WERI-Rb-1 (cell line): ENCODE data around the gene TWNK.

Experiments
- DNase-seq: peaks from one replicate; pipeline ENCODE4 v3.0.0-alpha.2; 2020
- H3K27ac ChIP-seq: fragments of 250-450 bp; sonication (Bioruptor Pico); 2 replicates; pipeline ENCODE4 v1.5.1; 2020; ENCODE audit warnings: mild to moderate bottlenecking, moderate library complexity
- H3K27me3 ChIP-seq: fragments of 250-450 bp; sonication (Bioruptor Pico); 2 replicates; pipeline ENCODE4 v1.5.1; 2021; ENCODE audit warnings: mild to moderate bottlenecking, low read depth, moderate library complexity; ENCODE audit not compliant: insufficient read depth, severe bottlenecking
- H3K36me3 ChIP-seq: fragments of 250-450 bp; sonication (Bioruptor Pico); 2 replicates; pipeline ENCODE4 v1.5.1; 2020; ENCODE audit warnings: mild to moderate bottlenecking, moderate library complexity
- H3K4me3 ChIP-seq: 2 replicates; pipeline ENCODE4 v1.5.1; 2011; ENCODE audit warnings: low read depth, mild to moderate bottlenecking, control low read depth, low read length
- H3K9me3 ChIP-seq: fragments of 250-450 bp; sonication (Bioruptor Pico); 2 replicates; pipeline ENCODE4 v1.5.1; 2021; ENCODE audit warnings: mild to moderate bottlenecking, moderate library complexity; ENCODE audit not compliant: severe bottlenecking
- TF ChIP-seq, protein P1 (sequence below): IDR thresholded peaks from 2 replicates; pipeline ENCODE4 v1.5.1; 2011; ENCODE audit warnings: low read depth, mild to moderate bottlenecking, control low read depth, inconsistent platforms, low read length

Gene TWNK

DNA sequence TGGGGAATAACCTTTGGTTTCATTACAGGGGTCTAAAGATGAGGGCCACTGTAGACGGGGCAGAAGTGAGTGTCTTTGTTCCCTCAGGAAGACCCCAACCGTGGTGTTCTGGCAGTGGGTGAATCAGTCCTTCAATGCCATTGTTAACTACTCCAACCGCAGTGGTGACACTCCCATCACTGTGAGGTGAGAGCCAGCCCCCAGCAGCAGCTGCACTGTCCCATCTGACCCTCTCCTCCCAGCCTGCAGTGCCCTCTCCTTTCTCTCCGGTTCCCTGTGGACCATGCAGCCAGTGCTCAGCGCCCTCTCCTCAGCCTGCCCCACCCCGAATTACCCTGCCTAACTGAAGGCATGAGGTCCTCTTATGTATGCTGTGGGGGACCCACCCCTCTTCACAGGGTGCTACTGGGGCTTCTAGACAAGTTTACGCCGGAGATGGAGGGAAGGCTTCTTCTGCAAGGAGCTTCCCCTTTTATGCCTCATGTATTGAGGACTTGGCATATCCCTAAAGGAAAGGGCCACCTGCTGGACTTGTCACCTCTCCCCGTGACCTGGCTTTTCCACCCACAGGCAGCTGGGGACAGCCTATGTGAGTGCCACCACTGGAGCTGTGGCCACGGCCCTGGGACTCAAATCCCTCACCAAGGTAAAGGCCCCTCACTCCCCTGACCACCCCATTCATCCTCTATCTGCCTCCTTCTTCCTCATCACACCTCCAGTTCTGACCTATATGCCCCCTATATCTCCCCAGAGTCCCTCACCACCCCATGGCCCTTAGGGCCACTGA lies 48.8 kb downstream of the TWNK start:
- H3K27me3 ChIP-seq: no peaks in the 10 kb centered on the region
- H3K27ac ChIP-seq: no peak overlapping the region
- no peaks in the 10 kb centered on the region for H3K9me3 ChIP-seq
- TF ChIP-seq, protein P1, sequence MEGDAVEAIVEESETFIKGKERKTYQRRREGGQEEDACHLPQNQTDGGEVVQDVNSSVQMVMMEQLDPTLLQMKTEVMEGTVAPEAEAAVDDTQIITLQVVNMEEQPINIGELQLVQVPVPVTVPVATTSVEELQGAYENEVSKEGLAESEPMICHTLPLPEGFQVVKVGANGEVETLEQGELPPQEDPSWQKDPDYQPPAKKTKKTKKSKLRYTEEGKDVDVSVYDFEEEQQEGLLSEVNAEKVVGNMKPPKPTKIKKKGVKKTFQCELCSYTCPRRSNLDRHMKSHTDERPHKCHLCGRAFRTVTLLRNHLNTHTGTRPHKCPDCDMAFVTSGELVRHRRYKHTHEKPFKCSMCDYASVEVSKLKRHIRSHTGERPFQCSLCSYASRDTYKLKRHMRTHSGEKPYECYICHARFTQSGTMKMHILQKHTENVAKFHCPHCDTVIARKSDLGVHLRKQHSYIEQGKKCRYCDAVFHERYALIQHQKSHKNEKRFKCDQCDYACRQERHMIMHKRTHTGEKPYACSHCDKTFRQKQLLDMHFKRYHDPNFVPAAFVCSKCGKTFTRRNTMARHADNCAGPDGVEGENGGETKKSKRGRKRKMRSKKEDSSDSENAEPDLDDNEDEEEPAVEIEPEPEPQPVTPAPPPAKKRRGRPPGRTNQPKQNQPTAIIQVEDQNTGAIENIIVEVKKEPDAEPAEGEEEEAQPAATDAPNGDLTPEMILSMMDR: no peak
- H3K4me3 ChIP-seq: no peak overlapping the region
- no peak for DNase-seq
- peaks cover 32% of the 10 kb centered on the region for H3K36me3 ChIP-seq

DNA sequence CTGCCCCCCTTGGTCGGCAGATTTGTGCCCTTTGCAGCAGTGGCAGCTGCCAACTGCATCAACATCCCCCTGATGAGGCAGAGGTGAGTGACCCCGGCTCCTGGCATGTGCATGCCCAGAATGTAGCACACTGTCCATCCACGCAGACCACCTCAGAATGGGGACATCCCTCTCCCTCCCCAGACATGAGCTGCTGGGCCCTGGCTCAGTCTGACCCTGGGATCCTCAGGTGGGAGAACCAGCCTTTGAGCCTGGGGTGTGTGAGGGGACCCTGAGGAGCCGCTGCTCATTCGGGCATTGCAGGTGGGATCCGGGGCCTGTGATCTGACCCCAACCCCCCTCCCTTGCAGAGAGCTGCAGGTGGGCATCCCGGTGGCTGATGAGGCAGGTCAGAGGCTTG lies 49.4 kb downstream of the TWNK start:
- Histone ChIP-seq H3K27ac (no peak overlapping the region), H3K9me3 (no peaks in the 10 kb centered on the region), H3K4me3 (no peak overlapping the region), H3K27me3 (no peaks in the 10 kb centered on the region), H3K36me3 (peaks cover 32% of the 10 kb centered on the region)
- DNase-seq: no peak
- TF ChIP-seq, protein P1: no peak

DNA sequence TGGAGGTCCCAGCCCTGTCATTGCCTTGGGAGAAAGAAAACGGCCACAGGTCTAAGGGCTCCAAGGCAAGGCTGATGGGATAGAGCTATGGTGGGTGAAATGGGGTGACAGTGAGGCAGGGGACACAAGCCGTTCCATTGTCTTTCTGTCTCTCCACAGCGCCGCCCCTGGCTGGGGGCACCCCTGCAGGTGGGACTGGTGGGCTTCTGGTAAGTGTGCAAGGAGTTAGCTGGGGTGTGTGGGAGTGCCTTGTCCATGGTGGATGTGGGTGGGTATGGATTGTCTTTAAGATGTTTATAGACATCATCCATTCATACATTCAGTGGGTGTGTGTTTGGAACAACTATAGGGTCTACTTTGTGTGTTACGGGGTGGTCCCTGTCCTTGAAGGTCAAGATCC lies 51.1 kb downstream of the TWNK start:
- H3K4me3 ChIP-seq: no peak overlapping the region
- no peaks in the 10 kb centered on the region for H3K9me3 ChIP-seq
- H3K27me3 ChIP-seq: no peaks in the 10 kb centered on the region
- DNase-seq: no peak
- no peak overlapping the region for H3K27ac ChIP-seq
- TF ChIP-seq, protein P1: no peak
- H3K36me3 ChIP-seq: peaks cover 32% of the 10 kb centered on the region

DNA sequence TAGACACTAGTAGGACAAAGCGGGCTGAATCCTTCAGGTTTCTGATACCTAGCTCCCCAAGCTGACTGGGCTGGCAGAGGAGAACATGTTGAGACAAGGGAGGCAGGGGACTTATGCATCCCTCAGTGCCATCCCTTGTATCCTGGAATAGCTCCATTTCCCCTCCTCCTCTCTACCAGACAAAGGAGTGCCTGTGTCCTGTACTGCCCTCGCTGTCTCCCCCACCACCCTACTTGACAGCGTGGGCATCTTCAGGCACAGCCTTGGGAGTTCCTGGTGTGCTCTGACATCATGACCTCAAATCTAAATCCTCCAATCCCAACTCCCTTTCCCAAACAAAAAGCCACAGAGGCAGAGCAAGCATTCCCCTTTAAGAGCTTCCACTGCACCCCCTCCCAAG lies 52.7 kb downstream of the TWNK start:
- H3K36me3 ChIP-seq: peaks cover 29% of the 10 kb centered on the region
- H3K27ac ChIP-seq: no peak overlapping the region
- no peaks in the 10 kb centered on the region for H3K27me3 ChIP-seq
- no peak overlapping the region for H3K4me3 ChIP-seq
- H3K9me3 ChIP-seq: no peaks in the 10 kb centered on the region
- no peak for DNase-seq
- TF ChIP-seq, protein P1: no peak

DNA sequence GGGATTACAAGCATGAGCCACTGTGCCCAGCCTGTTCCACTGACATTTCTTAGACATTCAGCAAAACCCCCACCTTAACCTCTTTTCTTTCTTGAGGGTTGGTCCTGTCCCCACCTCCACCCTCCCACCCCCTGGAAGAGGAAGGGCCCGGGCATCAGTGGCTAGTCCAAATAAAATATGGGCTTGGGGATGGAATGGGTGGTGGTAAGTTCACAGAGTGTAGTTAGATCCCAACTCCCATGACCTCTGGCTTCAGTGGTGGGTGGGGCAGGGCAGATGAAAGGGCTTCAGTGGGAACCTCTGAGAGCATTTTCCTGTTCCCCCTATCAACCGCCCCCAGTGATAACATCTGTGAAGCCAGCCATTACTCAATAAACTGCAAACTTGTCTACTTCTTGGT lies 53.5 kb downstream of the TWNK start:
- peaks cover 21% of the 10 kb centered on the region for H3K36me3 ChIP-seq
- no peaks in the 10 kb centered on the region for H3K27me3 ChIP-seq
- no peak overlapping the region for H3K4me3 ChIP-seq
- TF ChIP-seq, protein P1: no peak
- no peak for DNase-seq
- no peaks in the 10 kb centered on the region for H3K9me3 ChIP-seq
- no peak overlapping the region for H3K27ac ChIP-seq
